ENCODE measurements around the gene YAE1. TPM values are rescaled to one million over a fixed set of nuclear protein-coding genes. Genes with fewer than 3 reads are reported as not detected.

Gene YAE1
- total and polyA plus RNA-seq, 2 donors (not counting 1 experiment from before 2014, with no cell fraction given) = 5.9 to 20.0 TPM

- H3K4me3 Mint-ChIP-seq = no peak overlapping the region
- H3K27ac Mint-ChIP-seq = no peak overlapping the region
- H3K4me3 ChIP-seq (ENCODE audit: control extremely low read depth in 1 of 5, extremely low read depth in 1 of 5, insufficient read depth in 1 of 5, low read depth in 2 of 5, low read length in 4 of 5) = no peak overlapping the region
- no peak overlapping the region for H3K4me2 ChIP-seq (replicated peaks; ENCODE audit: low read depth, low read length, poor library complexity, severe bottlenecking)
- intact Hi-C loops (cut with micrococcal nuclease) = no loop called here
- H3K79me2 ChIP-seq (ENCODE audit: control insufficient read depth, insufficient read depth, low read length) = peaks cover 3% of the 10 kb centered on the region
- ATAC-seq (ENCODE audit: low read depth) = no peak
- peaks cover 6% of the 10 kb centered on the region for H3K4me1 Mint-ChIP-seq
- no peak overlapping the region for H2AFZ ChIP-seq (ENCODE audit: insufficient read depth, low read depth, low read length, poor library complexity, severe bottlenecking)
- CTCF ChIA-PET = no interaction called here
- POLR2A ChIA-PET = no interaction called here
- TF ChIP-seq EZH2 (IDR thresholded peaks at IDR 0.05; ENCODE audit: borderline replicate concordance, insufficient read depth, low read depth, low read length, poor library complexity, severe bottlenecking) (no peak), CTCF (IDR thresholded peaks at IDR 0.05) (no peak)
- H3K9me3 ChIP-seq (ENCODE audit: control extremely low read depth in 1 of 3, control insufficient read depth in 2 of 3, insufficient read depth in 1 of 3, low read length in 2 of 3) = no peaks in the 10 kb centered on the region
- H3K9ac ChIP-seq (ENCODE audit: low read length) = no peak overlapping the region
- H3K27me3 Mint-ChIP-seq = peaks cover 23% of the 10 kb centered on the region
- H3K27me3 ChIP-seq (replicated peaks in 1 of 4; ENCODE audit: control extremely low read depth in 1 of 4, control insufficient read depth in 3 of 4, insufficient read depth in 4 of 4, low read length in 3 of 4) = no peaks in the 10 kb centered on the region
- no peak overlapping the region for H3K27ac ChIP-seq (ENCODE audit: low read length in 2 of 2)
- no peak for DNase-seq
- no peaks in the 10 kb centered on the region for H3K9me3 Mint-ChIP-seq (ENCODE audit: insufficient read depth)
- no peaks in the 10 kb centered on the region for H4K20me1 ChIP-seq (ENCODE audit: control insufficient read depth, insufficient read depth, low read length, poor library complexity, severe bottlenecking)
- H3K36me3 ChIP-seq (replicated peaks in 1 of 2; ENCODE audit: control extremely low read depth in 1 of 2, control insufficient read depth in 1 of 2, extremely low read depth in 1 of 2, insufficient read depth in 2 of 2, low read length in 1 of 2) = no peaks in the 10 kb centered on the region
- 88% methylated on average over 1 of the region's 1 CpG for WGBS (ENCODE audit: insufficient coverage)
- peaks cover 5% of the 10 kb centered on the region in 2 donors for H3K4me1 ChIP-seq (ENCODE audit: control insufficient read depth in 2 of 2, insufficient read depth in 2 of 2, low read length in 2 of 2)
Observed at GRCh38 chr7:39560997-39561396, 5.2 kb upstream of the YAE1 start.

- peak overlapping the region; percentile 100 for H3K4me3 Mint-ChIP-seq
- DNase-seq = no peak
- WGBS (ENCODE audit: insufficient coverage) = no CpG with 5 or more reads among the region's 4 CpGs
Observed at GRCh38 chr7:39565538-39565937, 666 bp upstream of the YAE1 start.

More at GRCh38 chr7:39565538-39565937, 666 bp upstream of the YAE1 start:
- Histone ChIP-seq H3K4me2 (replicated peaks; ENCODE audit: low read depth, low read length, poor library complexity, severe bottlenecking) (peak overlapping the region; percentile 79), H2AFZ (ENCODE audit: insufficient read depth, low read depth, low read length, poor library complexity, severe bottlenecking) (peak overlapping the region; percentile 97), H3K36me3 (replicated peaks in 1 of 2; ENCODE audit: control extremely low read depth in 1 of 2, control insufficient read depth in 1 of 2, extremely low read depth in 1 of 2, insufficient read depth in 2 of 2, low read length in 1 of 2) (peaks cover 0 to 9% of the 10 kb centered on the region in 2 experiments), H3K9ac (ENCODE audit: low read length) (peak overlapping the region; percentile 82), H3K9me3 (ENCODE audit: control extremely low read depth in 1 of 3, control insufficient read depth in 2 of 3, insufficient read depth in 1 of 3, low read length in 2 of 3) (no peaks in the 10 kb centered on the region), H3K79me2 (ENCODE audit: control insufficient read depth, insufficient read depth, low read length) (peaks cover 21% of the 10 kb centered on the region), H3K27me3 (replicated peaks in 1 of 4; ENCODE audit: control extremely low read depth in 1 of 4, control insufficient read depth in 3 of 4, insufficient read depth in 4 of 4, low read length in 3 of 4) (no peaks in the 10 kb centered on the region), H3K27ac (ENCODE audit: low read length in 2 of 2) (peak overlapping the region; percentile 65 to 79), H4K20me1 (ENCODE audit: control insufficient read depth, insufficient read depth, low read length, poor library complexity, severe bottlenecking) (no peaks in the 10 kb centered on the region), H3K4me3 (ENCODE audit: control extremely low read depth in 1 of 5, extremely low read depth in 1 of 5, insufficient read depth in 1 of 5, low read depth in 2 of 5, low read length in 4 of 5) (peak overlapping the region; percentile 72 to 90 (median 89)), H3K4me1 (ENCODE audit: control insufficient read depth in 2 of 2, insufficient read depth in 2 of 2, low read length in 2 of 2) (peaks cover 10 to 12% of the 10 kb centered on the region in 2 donors)
- ChIA-PET CTCF (no interaction called here), POLR2A (no interaction called here)
- peaks cover 21% of the 10 kb centered on the region for H3K4me1 Mint-ChIP-seq
- intact Hi-C loops (cut with micrococcal nuclease) = loop anchor here (5.0 kb wide), 1 partner anchor 387 kb away; the partner anchor contains the start of gene CDK13
- peak overlapping the region; percentile 96 for H3K27ac Mint-ChIP-seq
- TF ChIP-seq CTCF (IDR thresholded peaks at IDR 0.05) = no peak
- no peak for TF ChIP-seq EZH2 (IDR thresholded peaks at IDR 0.05; ENCODE audit: borderline replicate concordance, insufficient read depth, low read depth, low read length, poor library complexity, severe bottlenecking)
- no peaks in the 10 kb centered on the region for H3K9me3 Mint-ChIP-seq (ENCODE audit: insufficient read depth)
- no peak for ATAC-seq (ENCODE audit: low read depth)
- peaks cover 7% of the 10 kb centered on the region for H3K27me3 Mint-ChIP-seq
